Heart right ventricle (tissue), 16 donors: ENCODE data around the gene PTPRN2. TPM values are rescaled to one million over a fixed set of nuclear protein-coding genes. Genes with fewer than 3 reads are reported as not detected.
A peak's percentile ranks its signal among the peaks of the same experiment; 100 is the strongest.

Source experiments
- ATAC-seq, 8 donors: fragments of 200-7000 bp; cut with Tn5 transposase; one replicate each; pipeline ENCODE4 v1.9.1; 2020; ENCODE audit warnings: mild to moderate bottlenecking in 8 of 8, moderate library complexity in 8 of 8, moderate number of reproducible peaks in 1 of 8
- DNase-seq, 2 donors: peaks; one replicate each; pipeline ENCODE4 v3.0.0-alpha.2; 2020
- H3K27ac ChIP-seq, 10 donors: fragments of 200-600 bp; sonication (generic) in 2 of 10; one replicate each; pipeline versions ENCODE4 v1.5.0 to v1.8.0; 2020 to 2022; ENCODE audit warnings: mild to moderate bottlenecking in 3 of 10
- H3K27me3 ChIP-seq, 7 donors: fragments of 200-600 bp; one replicate each; pipeline ENCODE4 v1.8.0; 2021 to 2022; ENCODE audit warnings: mild to moderate bottlenecking in 2 of 7
- H3K36me3 ChIP-seq, 9 donors: fragments of 200-600 bp; sonication (generic) in 1 of 9; one replicate each; pipeline versions ENCODE4 v1.5.0 to v1.8.0; 2020 to 2022; ENCODE audit warnings: mild to moderate bottlenecking in 2 of 9
- H3K4me1 ChIP-seq, 9 donors: fragments of 200-600 bp; sonication (generic) in 1 of 9; one replicate each; pipeline versions ENCODE4 v1.5.0 to v1.8.0; 2020 to 2022; ENCODE audit warnings: mild to moderate bottlenecking in 4 of 9
- H3K4me3 ChIP-seq, 10 donors: fragments of 200-600 bp; sonication (generic) in 2 of 10; one replicate each; pipeline versions ENCODE4 v1.5.0 to v1.8.0; 2020 to 2022; ENCODE audit warnings: mild to moderate bottlenecking in 7 of 10, moderate library complexity in 2 of 10
- H3K9me3 ChIP-seq, 11 donors: fragments of 200-600 bp in 10 of 11; sonication (generic) in 2 of 11; one replicate each; pipeline versions ENCODE4 v1.5.0 to v1.8.0; 2013 to 2022; ENCODE audit warnings: mild to moderate bottlenecking in 2 of 11, control low read depth in 1 of 11, moderate library complexity in 1 of 11
- CTCF ChIP-seq, 9 donors: fragments of 200-600 bp; sonication (generic) in 2 of 9; IDR thresholded peaks; one replicate each; pipeline versions ENCODE4 v1.5.0 to v1.8.0; 2021 to 2022; ENCODE audit warnings: antibody characterized with exemption in 9 of 9, mild to moderate bottlenecking in 5 of 9, moderate library complexity in 1 of 9
- WGBS, 2 donors: extraction: QIAGEN DNeasy Blood & Tissue Kit; methylation state at CpG; one replicate each; pipeline ENCODE4 v1.1.7; 2013; ENCODE audit warnings: inconsistent platforms in 1 of 2; 5-methylcytosine and 5-hydroxymethylcytosine counted together
- intact Hi-C, 10 donors: fragments of 100-400 bp; cut with DNase I; formaldehyde crosslinking; loops; one replicate each; pipeline versions ENCODE4 v1.11.1 to v1.14.2; 2022
- polyA plus RNA-seq, 2 donors: library from polyadenylated mRNA; stranded (reverse); fragments of 200-250 nt; gene quantifications; one replicate each; pipeline ENCODE4 v1.2.3, GENCODE V29; 2013
- total RNA-seq, 10 donors: library from RNA; stranded (reverse); fragmentation: NEBNext Ultra II Directional in 3 of 10; extraction: Animal tissue kit (Norgen Biotek cat#: 25700) in 3 of 10; gene quantifications; one replicate each; pipeline versions ENCODE4 v1.2.1 to v1.2.4, GENCODE V29; 2021 to 2023
- donor health status: Arrhythmogenic right ventricular cardiomyopathy.
- donor health status: ischemic (EF 13 %, LVEDD 7.1; RV severe dilation, severe dysfunction).
- donor health status: healthy with polysubstance abuse.
- donor health status: DM: no; HTN: yes; CAD: no.
- donor health status: DM: no; HTN: no; CAD: no.
- donor health status: ischemic (EF 25% LVEDD 6.9; RV normal size, moderate dysfunction).
- donor health status: ischemic (EF 25% LVEDD 5.7; RV mildly dilated, moderate dysfunction).
- donor health status: healthy.
- donor health status: DM: yes; HTN: yes; CAD: no.
- donor health status: Ischemic cardiomyopathy.
- donor health status: ischemic (EF 35%, LVEDD 5.7; RV mildly dilated, moderate dysfunction).
- donor health status: nonischemic (EF 11% LVEDD 7.7; RV severe dilation, severe dysfunction).
- donor health status: DM: yes; HTN: yes; CAD: no.
- donor health status: PGD.
- donor health status: ischemic (EF 29% LVEDD 5.4; RV normal size, mild dysfunction).
- donor health status: nonischemic (EF 23%, LVEDD 6.1; RV moderate dilation, normal function).

Gene PTPRN2
- total and polyA plus RNA-seq, 12 donors = 0.82 to 1.8 (median 1.3) TPM

GRCh38 chr7:157506268-157506667 is 1081.4 kb downstream of the PTPRN2 start:
- Histone ChIP-seq H3K36me3 (no peaks in the 10 kb centered on the region), H3K27ac (no peak overlapping the region), H3K4me3 (no peak overlapping the region), H3K27me3 (peaks cover 0 to 30% (median 17%) of the 10 kb centered on the region in 7 donors), H3K9me3 (peaks cover 0 to 31% (median 5%) of the 10 kb centered on the region in 11 donors), H3K4me1 (peaks cover 0 to 12% (median 0%) of the 10 kb centered on the region in 9 donors)
- 86 to 87% methylated on average over 6 of the region's 6 CpGs for WGBS, 2 donors
- ATAC-seq (no peak), DNase-seq (no peak)
- no peak for TF ChIP-seq CTCF (IDR thresholded peaks at IDR 0.05)
- intact Hi-C loops = no loop called here

DNA sequence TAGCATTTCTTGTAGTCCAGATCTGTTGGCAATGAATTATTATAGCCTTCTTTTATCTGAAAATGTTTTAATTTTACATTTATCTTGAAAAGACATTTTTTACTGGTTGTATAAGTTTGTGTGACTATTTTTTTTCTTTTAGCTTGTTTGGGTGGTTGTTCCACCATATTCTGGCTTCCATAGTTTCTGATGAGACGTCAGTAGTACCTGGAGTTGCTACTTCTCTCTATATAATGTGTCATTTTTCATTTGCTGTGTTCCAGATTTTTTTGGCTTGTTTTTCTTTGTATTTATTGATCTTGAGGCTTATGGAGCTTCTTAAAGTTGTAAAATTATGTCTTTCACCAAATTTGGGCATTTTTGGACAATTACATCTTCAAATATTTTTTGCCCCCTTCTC is 1082.0 kb downstream of the PTPRN2 start:
- H3K27me3 ChIP-seq = peaks cover 0 to 30% (median 17%) of the 10 kb centered on the region in 7 donors
- H3K9me3 ChIP-seq = peaks cover 0 to 29% (median 5%) of the 10 kb centered on the region in 11 donors
- DNase-seq (no peak), ATAC-seq (no peak)
- no peak for TF ChIP-seq CTCF (IDR thresholded peaks at IDR 0.05)
- no peaks in the 10 kb centered on the region for H3K36me3 ChIP-seq
- no peak overlapping the region for H3K4me3 ChIP-seq
- H3K27ac ChIP-seq = no peak overlapping the region
- intact Hi-C loops = no loop called here
- peaks cover 0 to 12% (median 0%) of the 10 kb centered on the region in 9 donors for H3K4me1 ChIP-seq
- 78 to 86% methylated on average over 1 of the region's 1 CpG for WGBS, 2 donors

GRCh38 chr7:157503229-157503628 is 1084.4 kb downstream of the PTPRN2 start:
- H3K4me1 ChIP-seq = peaks cover 0 to 12% (median 0%) of the 10 kb centered on the region in 9 donors
- H3K27ac ChIP-seq = peak overlapping the region in 9 of 10 donors; percentile 8 to 75 (median 40)
- ATAC-seq (peak in 2 of 8 donors; percentile 39 to 60), DNase-seq (no peak)
- H3K4me3 ChIP-seq = peak overlapping the region in 6 of 10 donors; percentile 13 to 32 (median 24)
- TF ChIP-seq CTCF (IDR thresholded peaks at IDR 0.05) = no peak
- H3K36me3 ChIP-seq = no peaks in the 10 kb centered on the region
- H3K9me3 ChIP-seq = peaks cover 0 to 29% (median 5%) of the 10 kb centered on the region in 11 donors
- peaks cover 0 to 22% (median 12%) of the 10 kb centered on the region in 7 donors for H3K27me3 ChIP-seq
- 58 to 70% methylated on average over 4 of the region's 4 CpGs for WGBS, 2 donors
- intact Hi-C loops = no loop called here

GRCh38 chr7:157502701-157503111 is 1084.9 kb downstream of the PTPRN2 start:
- 40 to 41% methylated on average over 12 of the region's 12 CpGs for WGBS, 2 donors
- peak in 1 of 2 donors; percentile 41 for DNase-seq
- Histone ChIP-seq H3K9me3 (peaks cover 0 to 29% (median 5%) of the 10 kb centered on the region in 11 donors), H3K27ac (peak overlapping the region in 7 of 10 donors; percentile 8 to 75 (median 51)), H3K4me3 (peak overlapping the region in 6 of 10 donors; percentile 13 to 32 (median 24)), H3K27me3 (peaks cover 0 to 18% (median 7%) of the 10 kb centered on the region in 7 donors), H3K4me1 (peaks cover 0 to 12% (median 0%) of the 10 kb centered on the region in 9 donors), H3K36me3 (no peaks in the 10 kb centered on the region)
- TF ChIP-seq CTCF (IDR thresholded peaks at IDR 0.05) = no peak
- intact Hi-C loops = no loop called here
- peak; percentile 55 to 97 (median 84) for ATAC-seq
